OCI-LY1 (cell line): ENCODE data around the gene OPA1.

Experiments
- EZH2 ChIP-seq: fragments of 200-600 bp; sonication (generic), shearing (Covaris generic); IDR thresholded peaks from 2 replicates; pipeline ENCODE4 v1.8.0; 2017; ENCODE audit warnings: borderline replicate concordance, mixed run types, mild to moderate bottlenecking, antibody characterized with exemption, low read length, moderate library complexity, mixed read lengths
- TF ChIP-seq, protein P1 (sequence below): fragments of 200-600 bp; sonication (generic), shearing (Covaris generic); IDR thresholded peaks from 2 replicates; pipeline ENCODE4 v1.5.1; 2017; ENCODE audit warnings: mild to moderate bottlenecking, antibody characterized with exemption, low read length, moderate library complexity, mixed read lengths

DNA sequence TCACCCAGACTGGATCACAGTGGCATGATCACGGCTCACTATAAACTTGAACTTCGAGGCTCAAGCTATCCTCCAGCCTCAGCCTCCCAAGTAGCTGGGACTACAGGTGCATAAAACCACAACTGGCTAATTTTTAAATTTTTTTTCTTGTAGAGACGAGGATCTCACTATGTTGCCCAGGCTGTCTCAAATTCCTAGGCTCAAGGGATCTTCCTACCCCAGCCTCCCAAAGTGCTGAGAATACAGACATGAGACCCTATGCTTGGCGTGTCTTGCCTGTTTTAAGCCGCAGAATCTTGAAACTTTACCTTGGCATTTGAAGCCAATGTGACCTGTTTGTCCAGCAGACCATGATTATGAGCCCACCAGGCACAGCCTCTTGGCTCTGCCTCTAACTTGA is 119.9 kb downstream of the OPA1 start:
- TF ChIP-seq, protein P1, sequence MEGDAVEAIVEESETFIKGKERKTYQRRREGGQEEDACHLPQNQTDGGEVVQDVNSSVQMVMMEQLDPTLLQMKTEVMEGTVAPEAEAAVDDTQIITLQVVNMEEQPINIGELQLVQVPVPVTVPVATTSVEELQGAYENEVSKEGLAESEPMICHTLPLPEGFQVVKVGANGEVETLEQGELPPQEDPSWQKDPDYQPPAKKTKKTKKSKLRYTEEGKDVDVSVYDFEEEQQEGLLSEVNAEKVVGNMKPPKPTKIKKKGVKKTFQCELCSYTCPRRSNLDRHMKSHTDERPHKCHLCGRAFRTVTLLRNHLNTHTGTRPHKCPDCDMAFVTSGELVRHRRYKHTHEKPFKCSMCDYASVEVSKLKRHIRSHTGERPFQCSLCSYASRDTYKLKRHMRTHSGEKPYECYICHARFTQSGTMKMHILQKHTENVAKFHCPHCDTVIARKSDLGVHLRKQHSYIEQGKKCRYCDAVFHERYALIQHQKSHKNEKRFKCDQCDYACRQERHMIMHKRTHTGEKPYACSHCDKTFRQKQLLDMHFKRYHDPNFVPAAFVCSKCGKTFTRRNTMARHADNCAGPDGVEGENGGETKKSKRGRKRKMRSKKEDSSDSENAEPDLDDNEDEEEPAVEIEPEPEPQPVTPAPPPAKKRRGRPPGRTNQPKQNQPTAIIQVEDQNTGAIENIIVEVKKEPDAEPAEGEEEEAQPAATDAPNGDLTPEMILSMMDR, result no peak
- no peak for TF ChIP-seq EZH2
